ACC112 (cell line): ENCODE data around the gene COLEC11.
A peak's percentile ranks its signal among the peaks of the same experiment; 100 is the strongest.
"Not testable (repeated sequence)": the region's sequence is repeated elsewhere in the genome, so short reads cannot be mapped to it uniquely, and the experiment has no call there.

Experiments
- H2AFZ ChIP-seq: fragments of 200-600 bp; sonication (generic); one replicate; pipeline ENCODE4 v1.6.0; 2017; ENCODE audit warnings: antibody characterized with exemption, low read length; ENCODE audit not compliant: unreplicated experiment
- H3K27ac ChIP-seq: fragments of 200-600 bp; sonication (generic); 2 replicates; pipeline ENCODE4 v1.5.1; 2014; ENCODE audit warnings: low read depth, mild to moderate bottlenecking, antibody characterized with exemption, low read length, moderate library complexity
- H3K27me3 ChIP-seq: fragments of 200-600 bp; sonication (generic); 2 replicates; pipeline ENCODE4 v1.6.1; 2014; ENCODE audit warnings: mild to moderate bottlenecking, antibody characterized with exemption, low read length, moderate library complexity, mixed read lengths; ENCODE audit not compliant: insufficient read depth
- H3K36me3 ChIP-seq: fragments of 200-600 bp; sonication (generic); 2 replicates; pipeline ENCODE4 v1.6.1; 2016; ENCODE audit warnings: mild to moderate bottlenecking, antibody characterized with exemption, low read length, moderate library complexity, mixed read lengths; ENCODE audit not compliant: insufficient read depth
- H3K4me1 ChIP-seq: fragments of 200-600 bp; sonication (generic); one replicate; pipeline ENCODE4 v1.6.1; 2016; ENCODE audit warnings: low read length, mixed read lengths; ENCODE audit not compliant: insufficient read depth, unreplicated experiment, control insufficient read depth
- H3K4me3 ChIP-seq: fragments of 200-600 bp; sonication (generic); 2 replicates; pipeline ENCODE4 v1.5.1; 2014; ENCODE audit warnings: mild to moderate bottlenecking, low read depth, low read length
- H3K79me2 ChIP-seq: fragments of 200-600 bp; sonication (generic); one replicate; pipeline ENCODE4 v1.6.0; 2016; ENCODE audit warnings: low read length; ENCODE audit not compliant: control insufficient read depth, unreplicated experiment, insufficient read depth

COLEC11 gene

DNA sequence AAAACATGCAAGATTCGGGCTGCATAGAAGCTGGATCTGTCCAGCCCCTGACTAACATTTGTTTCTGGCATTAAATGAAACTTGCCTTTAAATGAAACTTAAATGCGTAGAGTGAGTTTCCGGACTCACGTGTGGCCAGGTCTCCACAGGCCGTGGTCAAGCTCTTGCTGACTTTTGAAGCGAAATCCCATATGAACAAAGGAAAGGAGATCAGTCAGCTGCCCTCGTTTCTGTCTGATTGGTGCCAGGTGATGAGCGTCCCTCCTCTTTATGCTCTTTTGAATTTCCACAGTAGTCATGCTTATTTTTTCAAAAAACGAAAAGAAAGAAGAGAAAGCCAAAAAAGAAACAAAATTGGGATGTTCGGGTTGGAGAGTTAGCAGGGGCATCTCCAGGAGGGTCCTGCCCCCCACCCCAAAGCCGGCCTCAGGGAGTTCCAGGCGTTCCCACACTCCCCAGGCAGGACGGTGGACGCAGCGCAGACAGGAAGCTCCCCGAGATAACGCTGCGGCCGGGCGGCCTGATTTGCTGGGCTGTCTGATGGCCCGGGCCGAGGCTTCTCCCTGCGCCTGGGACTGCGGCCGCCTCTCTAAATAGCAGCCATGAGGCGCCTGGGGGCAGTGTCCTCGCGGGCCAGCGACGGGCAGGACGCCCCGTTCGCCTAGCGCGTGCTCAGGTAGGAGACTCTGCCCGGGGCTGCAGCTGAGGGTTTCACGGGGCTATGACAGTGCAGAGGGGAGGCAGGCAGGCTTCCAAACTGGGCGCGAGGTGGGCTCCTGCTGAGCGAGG, at the start of gene COLEC11:
Gene COLEC11 (plus strand): TSS at position 620 of the 789 bp plus-strand sequence. CDS start 9,229 bp downstream, outside the sequence.
- H3K27me3 ChIP-seq, result no peaks in the 10 kb centered on the region
- H3K79me2 ChIP-seq, result no peaks in the 10 kb centered on the region
- H3K36me3 ChIP-seq, result no peaks in the 10 kb centered on the region
- no peaks in the 10 kb centered on the region for H3K4me1 ChIP-seq
- H2AFZ ChIP-seq, result peak within 1 kb of the TSS; percentile 67
- peak within 1 kb of the TSS; percentile 72 for H3K4me3 ChIP-seq
- H3K27ac ChIP-seq, result no peak within 1 kb of the TSS

DNA sequence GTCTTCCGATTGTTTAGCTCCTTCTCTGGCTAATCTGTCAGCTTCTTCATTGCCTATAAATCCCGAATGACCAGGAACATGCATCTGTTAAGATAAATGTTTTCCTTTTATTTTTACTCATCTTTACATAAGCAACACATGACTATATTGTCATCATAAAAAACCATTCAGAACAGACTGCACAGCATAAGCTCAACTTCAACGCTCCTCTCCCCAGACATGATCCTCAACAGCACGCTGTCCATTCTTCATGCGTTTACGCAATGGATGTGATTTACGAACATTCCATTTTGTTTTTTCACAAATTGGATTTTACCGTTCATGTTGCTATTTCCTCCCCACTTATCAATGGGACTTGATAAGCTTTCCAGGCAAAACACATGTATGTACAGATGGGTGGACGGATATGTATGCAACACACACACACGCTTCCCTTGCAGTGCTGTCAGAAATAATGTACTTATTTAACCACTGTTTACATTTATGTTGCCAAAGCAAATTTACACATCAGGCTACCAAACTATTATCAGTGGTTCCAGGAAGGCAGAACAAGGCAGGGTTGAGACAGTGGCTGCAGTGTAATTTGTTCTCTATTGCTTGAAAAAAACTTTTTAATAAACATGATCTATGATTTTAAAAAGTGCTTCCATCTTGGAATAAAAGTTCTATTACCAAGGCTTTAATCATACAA, 49.0 kb upstream of the COLEC11 start:
- Histone ChIP-seq H3K4me3 (no peak overlapping the region), H3K36me3 (peaks cover 38% of the 10 kb centered on the region), H3K27me3 (no peaks in the 10 kb centered on the region), H3K79me2 (peaks cover 12% of the 10 kb centered on the region), H2AFZ (no peak overlapping the region), H3K27ac (no peak overlapping the region), H3K4me1 (no peaks in the 10 kb centered on the region)

DNA sequence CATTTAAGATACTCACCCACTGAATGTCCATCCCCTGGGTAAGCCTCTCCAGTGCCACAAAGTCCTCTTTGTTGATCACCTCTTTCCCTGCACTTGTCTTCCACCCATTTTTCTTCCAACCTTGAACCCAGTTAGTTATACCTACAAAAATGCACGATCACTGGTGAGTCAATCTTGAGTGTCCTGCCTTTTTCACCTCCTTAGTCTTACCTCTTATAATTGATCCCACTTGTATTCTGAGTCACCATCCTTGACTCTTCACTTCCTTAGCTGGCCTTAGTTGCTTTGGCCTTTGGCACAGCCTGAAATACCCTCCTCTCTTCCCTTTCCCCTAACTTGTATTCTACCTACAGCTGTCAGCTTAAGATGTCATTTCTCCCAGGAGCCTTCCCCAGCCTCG, 47.0 kb upstream of the COLEC11 start:
- H3K4me1 ChIP-seq, result no peaks in the 10 kb centered on the region
- H2AFZ ChIP-seq, result no peak overlapping the region
- no peak overlapping the region for H3K4me3 ChIP-seq
- peaks cover 7% of the 10 kb centered on the region for H3K79me2 ChIP-seq
- H3K36me3 ChIP-seq, result peaks cover 42% of the 10 kb centered on the region
- no peaks in the 10 kb centered on the region for H3K27me3 ChIP-seq
- H3K27ac ChIP-seq, result no peak overlapping the region

DNA sequence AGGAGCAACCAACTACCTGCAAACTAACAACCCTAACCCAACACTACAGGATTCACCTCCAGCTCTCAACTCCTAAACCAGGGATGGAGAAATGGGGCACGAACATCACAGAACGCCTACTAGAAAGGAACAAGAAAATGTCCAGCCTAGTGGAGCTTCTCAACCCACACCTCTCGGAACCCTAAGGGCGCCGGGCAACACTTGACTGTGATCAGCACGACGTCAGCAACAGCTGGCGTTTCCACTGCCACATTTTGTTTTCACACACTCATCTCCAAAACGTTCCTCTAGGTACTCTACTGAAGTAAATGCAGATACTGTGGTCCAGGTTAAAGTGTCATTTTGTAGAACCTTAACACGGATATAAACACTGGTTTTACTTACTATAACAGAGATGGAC, 41.0 kb upstream of the COLEC11 start:
- peaks cover 39% of the 10 kb centered on the region for H3K36me3 ChIP-seq
- peaks cover 39% of the 10 kb centered on the region for H3K79me2 ChIP-seq
- H3K27me3 ChIP-seq, result no peaks in the 10 kb centered on the region
- H2AFZ ChIP-seq, result no peak overlapping the region
- no peak overlapping the region for H3K4me3 ChIP-seq
- peaks cover 6% of the 10 kb centered on the region for H3K4me1 ChIP-seq
- no peak overlapping the region for H3K27ac ChIP-seq

DNA sequence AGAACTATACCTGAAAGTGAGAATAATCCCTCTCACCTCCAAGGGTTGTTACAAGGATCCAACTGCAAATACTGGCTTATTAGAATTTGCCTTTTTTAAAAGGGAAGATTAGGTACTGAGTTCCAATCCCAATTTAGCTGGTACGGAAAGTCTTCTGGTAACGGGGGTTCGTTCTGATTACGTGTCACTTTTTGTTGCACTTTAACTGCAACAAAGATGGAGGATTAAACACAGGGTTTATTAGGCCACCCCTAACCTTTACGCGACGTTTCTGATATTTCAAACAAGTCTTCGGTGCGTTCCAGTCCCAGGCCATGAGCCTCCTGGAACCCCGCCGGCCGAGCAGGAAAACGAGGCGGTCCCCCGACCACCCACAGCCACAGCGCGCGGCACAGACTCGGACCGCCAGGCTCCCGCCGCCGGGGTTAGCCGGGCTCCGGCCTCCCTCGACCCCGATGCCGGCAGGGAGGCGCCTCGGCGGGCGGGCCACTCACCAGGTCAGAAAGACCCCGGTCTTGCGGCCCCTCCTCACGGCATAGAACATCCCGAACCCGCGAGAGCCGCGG, 37.2 kb upstream of the COLEC11 start:
- Histone ChIP-seq H3K27me3 (no peaks in the 10 kb centered on the region), H2AFZ (peak overlapping the region; percentile 52), H3K36me3 (peaks cover 19% of the 10 kb centered on the region; the same call in 1 of the 2 replicates), H3K4me1 (peaks cover 6% of the 10 kb centered on the region), H3K4me3 (peak overlapping the region; percentile 86), H3K27ac (peak overlapping the region; percentile 82), H3K79me2 (peaks cover 41% of the 10 kb centered on the region)

DNA sequence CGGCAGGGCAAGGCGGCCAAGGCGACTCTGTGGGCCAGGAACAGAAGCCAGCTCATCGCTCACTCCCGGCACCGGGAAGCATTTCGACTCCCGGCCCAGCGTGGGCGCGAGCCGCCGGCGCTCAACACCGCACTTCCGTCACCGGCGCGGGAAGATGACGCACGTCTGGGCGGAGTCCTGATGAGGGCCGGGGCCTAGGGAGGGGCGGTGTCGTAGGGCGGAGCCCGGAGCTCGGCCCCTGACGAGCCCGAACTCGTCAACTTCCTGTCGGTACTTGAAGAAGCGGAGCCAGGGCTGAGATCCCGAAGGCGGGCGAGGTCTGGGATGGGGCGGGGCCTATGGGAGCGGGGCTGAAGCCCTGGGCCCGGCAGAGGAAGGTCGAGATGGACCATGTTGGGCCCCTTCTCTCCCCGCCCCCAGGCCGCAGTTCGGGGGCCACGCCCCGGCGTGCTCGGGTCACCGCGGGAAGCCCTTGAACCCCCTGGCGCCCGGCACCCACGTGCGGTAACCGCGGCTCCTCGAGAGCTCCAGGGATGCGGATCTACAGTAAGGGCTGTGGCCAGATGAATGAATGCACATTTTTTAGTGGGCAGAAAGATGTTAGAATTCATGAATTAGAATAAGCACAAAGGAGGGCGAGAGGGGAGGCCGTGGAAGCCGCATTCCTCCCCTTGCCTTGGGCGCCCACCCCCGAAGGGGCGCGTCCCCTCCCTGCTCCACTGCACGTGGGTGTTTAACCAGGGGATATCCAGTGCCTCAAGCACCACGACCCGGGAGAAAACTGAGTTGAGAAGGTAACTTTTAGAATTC, 36.5 kb upstream of the COLEC11 start, which contains the start of gene RNASEH1:
Gene RNASEH1 (minus strand): TSS at position 129 of the 810 bp plus-strand sequence. CDS start 73 bp downstream, at position 56.
- Histone ChIP-seq H2AFZ (peak within 1 kb of the TSS; percentile 98), H3K36me3 (peaks cover 19% of the 10 kb centered on the region; the same call in 1 of the 2 replicates), H3K27me3 (no peaks in the 10 kb centered on the region), H3K4me1 (peaks cover 6% of the 10 kb centered on the region), H3K4me3 (peak within 1 kb of the TSS; percentile 86), H3K27ac (peak within 1 kb of the TSS; percentile 82), H3K79me2 (peaks cover 41% of the 10 kb centered on the region)

DNA sequence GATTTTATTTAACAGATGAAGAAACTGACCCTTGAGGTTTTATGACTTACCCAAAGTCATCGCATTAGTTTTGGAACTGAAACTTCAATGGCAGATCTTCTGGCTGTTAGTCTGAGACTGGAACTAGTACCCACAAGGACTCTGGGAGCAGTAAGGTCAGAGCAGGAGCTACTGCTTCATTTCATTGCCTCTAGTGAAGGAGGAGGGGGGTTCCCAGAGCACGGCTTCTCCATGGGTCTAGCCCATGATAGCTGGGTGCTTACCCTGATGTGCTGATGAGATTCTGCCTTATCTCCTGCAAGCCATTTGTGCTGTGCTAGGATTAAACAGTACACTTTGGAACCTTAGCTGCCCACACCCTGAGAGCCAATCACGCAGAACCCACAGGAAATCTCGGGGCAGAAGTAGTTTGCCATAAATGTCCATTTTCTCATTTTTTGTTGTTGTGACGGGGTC, 31.4 kb upstream of the COLEC11 start:
- no peak overlapping the region for H3K27ac ChIP-seq

DNA sequence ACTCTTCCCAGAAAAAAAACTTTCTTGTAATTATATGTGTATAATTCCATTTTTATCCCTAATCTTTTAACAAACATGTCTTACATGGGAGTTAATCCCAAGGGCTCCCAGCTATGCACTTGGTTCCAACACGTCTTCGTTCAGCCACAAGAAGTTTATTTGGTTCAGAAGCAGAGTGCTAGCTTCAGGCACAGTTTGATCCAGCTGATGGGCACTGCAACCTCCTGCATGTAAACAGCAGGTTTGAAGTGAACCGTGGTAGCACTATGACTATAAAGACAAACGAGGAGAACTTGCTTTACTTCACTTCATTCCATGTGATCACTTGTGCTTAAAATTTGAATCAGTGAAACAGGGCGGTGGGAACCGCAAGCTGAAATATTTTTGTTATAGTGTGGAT, 29.8 kb upstream of the COLEC11 start:
- H3K79me2 ChIP-seq, result no peaks in the 10 kb centered on the region
- H3K4me3 ChIP-seq, result no peak overlapping the region
- H3K27me3 ChIP-seq, result no peaks in the 10 kb centered on the region
- H3K4me1 ChIP-seq, result no peaks in the 10 kb centered on the region
- no peak overlapping the region for H2AFZ ChIP-seq
- 0 out of 2 replicates have a peak, but pooled peaks cover 6% of the 10 kb centered on the region for H3K36me3 ChIP-seq
- no peak overlapping the region for H3K27ac ChIP-seq

More for the DNA sequence above, 31.4 kb upstream of the COLEC11 start:
- 0 out of 2 replicates have a peak, but pooled peaks cover 6% of the 10 kb centered on the region for H3K36me3 ChIP-seq
- no peak overlapping the region for H3K4me3 ChIP-seq
- H3K27me3 ChIP-seq, result no peaks in the 10 kb centered on the region
- no peaks in the 10 kb centered on the region for H3K4me1 ChIP-seq
- H2AFZ ChIP-seq, result no peak overlapping the region
- H3K79me2 ChIP-seq, result peaks cover 7% of the 10 kb centered on the region

DNA sequence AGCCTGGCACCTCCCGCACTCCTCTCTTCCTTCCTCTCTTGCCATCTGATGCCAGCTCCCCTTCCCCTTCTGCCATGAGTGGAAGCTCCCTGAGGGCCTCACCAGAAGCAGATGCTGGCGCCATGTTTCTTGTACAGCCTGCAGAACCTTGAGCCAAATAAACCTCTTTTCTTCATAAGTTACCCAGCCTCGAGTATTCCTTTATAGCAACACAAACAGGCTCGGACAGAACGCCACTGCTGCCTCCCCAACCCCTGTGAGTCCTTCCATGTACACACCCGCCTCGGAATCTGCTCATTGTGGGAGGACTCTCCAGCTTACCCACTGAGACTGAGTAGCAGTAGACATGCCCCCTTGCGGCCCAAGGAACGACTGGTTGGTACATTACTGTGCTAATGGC, 28.1 kb upstream of the COLEC11 start:
- H3K4me3 ChIP-seq, result no peak overlapping the region
- H3K36me3 ChIP-seq, result no peaks in the 10 kb centered on the region
- H3K79me2 ChIP-seq, result no peaks in the 10 kb centered on the region
- H2AFZ ChIP-seq, result no peak overlapping the region
- H3K27ac ChIP-seq, result no peak overlapping the region
- no peaks in the 10 kb centered on the region for H3K27me3 ChIP-seq
- no peaks in the 10 kb centered on the region for H3K4me1 ChIP-seq

DNA sequence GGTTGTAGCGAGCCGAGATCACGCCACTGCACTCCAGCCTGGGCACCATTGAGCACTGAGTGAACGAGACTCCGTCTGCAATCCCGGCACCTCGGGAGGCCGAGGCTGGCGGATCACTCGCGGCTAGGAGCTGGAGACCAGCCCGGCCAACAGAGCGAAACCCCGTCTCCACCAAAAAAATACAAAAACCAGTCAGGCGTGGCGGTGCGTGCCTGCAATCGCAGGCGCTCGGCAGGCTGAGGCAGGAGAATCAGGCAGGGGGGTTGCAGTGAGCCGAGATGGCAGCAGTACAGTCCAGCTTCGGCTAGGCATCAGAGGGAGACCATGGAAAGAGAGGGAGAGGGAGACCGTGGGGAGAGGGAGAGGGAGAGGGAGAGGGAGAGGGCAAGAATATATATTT, 25.3 kb upstream of the COLEC11 start:
- not testable (repeated sequence) for H3K27ac ChIP-seq, H2AFZ ChIP-seq, H3K4me3 ChIP-seq, H3K79me2 ChIP-seq, H3K4me1 ChIP-seq, H3K36me3 ChIP-seq, H3K27me3 ChIP-seq
